Lung (tissue), 12 donors: ENCODE measurements around the gene HMCES. TPM values are rescaled to one million over a fixed set of nuclear protein-coding genes. Genes with fewer than 3 reads are reported as not detected.
A peak's percentile ranks its signal among the peaks of the same experiment; 100 is the strongest.

ENCODE experiments used
- ATAC-seq: fragments of 200-7000 bp; cut with Tn5 transposase; one replicate; pipeline ENCODE4 v1.9.1; 2020; ENCODE audit warnings: moderate number of reproducible peaks; ENCODE audit not compliant: insufficient read depth, low FRiP score
- DNase-seq, 3 donors: peaks; one replicate each; pipeline ENCODE4 v3.0.0-alpha.2; 2013 to 2017
- H3K27ac ChIP-seq, 2 donors: one replicate each; pipeline ENCODE4 v1.5.1; 2013; ENCODE audit warnings: mild to moderate bottlenecking in 2 of 2, moderate library complexity in 2 of 2, control low read depth in 1 of 2, inconsistent platforms in 1 of 2, low read depth in 1 of 2, low read length in 1 of 2
- H3K27me3 ChIP-seq, 3 donors: one replicate each; pipeline ENCODE4 v1.5.1; 2013; ENCODE audit warnings: low read length in 2 of 3; ENCODE audit not compliant: control insufficient read depth in 3 of 3, insufficient read depth in 3 of 3
- H3K36me3 ChIP-seq, 4 donors: one replicate each; pipeline ENCODE4 v1.5.1; 2013; ENCODE audit warnings: low read length in 4 of 4, mild to moderate bottlenecking in 1 of 4, moderate library complexity in 1 of 4; ENCODE audit not compliant: control insufficient read depth in 4 of 4, insufficient read depth in 4 of 4
- H3K4me1 ChIP-seq, 5 donors: one replicate each; pipeline ENCODE4 v1.5.1; 2013; ENCODE audit warnings: low read length in 5 of 5, mild to moderate bottlenecking in 2 of 5, moderate library complexity in 1 of 5; ENCODE audit not compliant: control insufficient read depth in 5 of 5, insufficient read depth in 5 of 5
- H3K4me3 ChIP-seq: one replicate; pipeline ENCODE4 v1.5.1; 2013; ENCODE audit warnings: mild to moderate bottlenecking, control low read depth, moderate library complexity
- H3K9ac ChIP-seq, 2 donors: one replicate each; pipeline ENCODE4 v1.5.1; 2013; ENCODE audit warnings: low read length in 2 of 2, control low read depth in 1 of 2; ENCODE audit not compliant: insufficient read depth in 1 of 2
- H3K9me3 ChIP-seq, 4 donors: one replicate each; pipeline ENCODE4 v1.5.1; 2013; ENCODE audit warnings: low read length in 3 of 4, mild to moderate bottlenecking in 1 of 4, moderate library complexity in 1 of 4; ENCODE audit not compliant: control insufficient read depth in 4 of 4, insufficient read depth in 3 of 4
- WGBS, 2 donors: extraction: QIAGEN DNeasy Blood & Tissue Kit; methylation state at CpG; one replicate each; pipeline ENCODE4 v1.1.7; 2013; 5-methylcytosine and 5-hydroxymethylcytosine counted together
- polyA plus RNA-seq, 2 donors: library from polyadenylated mRNA; stranded (reverse); fragments of 200-250 nt; gene quantifications; one replicate each; pipeline ENCODE4 v1.2.1, GENCODE V29; 2013
- total RNA-seq, 2 donors: library from RNA; depleted of rRNA in 1 of 2; stranded (reverse); fragments of >200 nt in 1 of 2; gene quantifications; one replicate each; pipeline ENCODE4 v1.2.1, GENCODE V29; 2014 to 2021
- TF ChIP-seq, protein P1 (sequence below): IDR thresholded peaks from 2 replicates; pipeline ENCODE4 v1.5.1; 2012; ENCODE audit warnings: mild to moderate bottlenecking; ENCODE audit errors: control extremely low read depth, extremely low read depth
- donor health status: control.
- donor health status: control.
- donor health status: Bipolar disorder and iron deficiency.
- donor health status: healthy.
- donor health status: DM: yes; HTN: yes; CAD: no.

HMCES gene
- total and polyA plus RNA-seq, 4 donors: 23.2 to 36.6 (median 34.6) TPM

DNA sequence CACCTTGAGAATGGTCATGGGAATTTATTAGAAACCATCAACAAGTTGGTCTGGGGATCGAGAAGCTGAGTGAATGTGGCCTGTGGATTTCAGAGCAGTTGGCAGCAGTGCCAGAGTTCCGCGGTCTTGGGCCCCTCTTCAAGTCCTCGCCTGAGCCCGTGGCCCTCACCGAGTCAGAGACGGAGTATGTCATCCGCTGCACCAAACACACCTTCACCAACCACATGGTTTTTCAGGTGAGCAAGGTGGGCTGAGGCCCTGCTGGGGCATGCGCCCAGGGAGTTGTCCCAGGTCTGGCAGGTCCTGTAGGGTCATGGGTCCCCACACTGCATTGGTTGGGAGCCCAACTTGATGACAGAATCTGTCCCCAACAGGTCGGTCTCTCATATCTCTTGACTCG is 7.0 kb upstream of the HMCES start:
- H3K36me3 ChIP-seq: peaks cover 53 to 69% (median 65%) of the 10 kb centered on the region in 4 donors
- no peak for ATAC-seq
- no peak overlapping the region for H3K27ac ChIP-seq
- TF ChIP-seq, protein P1, sequence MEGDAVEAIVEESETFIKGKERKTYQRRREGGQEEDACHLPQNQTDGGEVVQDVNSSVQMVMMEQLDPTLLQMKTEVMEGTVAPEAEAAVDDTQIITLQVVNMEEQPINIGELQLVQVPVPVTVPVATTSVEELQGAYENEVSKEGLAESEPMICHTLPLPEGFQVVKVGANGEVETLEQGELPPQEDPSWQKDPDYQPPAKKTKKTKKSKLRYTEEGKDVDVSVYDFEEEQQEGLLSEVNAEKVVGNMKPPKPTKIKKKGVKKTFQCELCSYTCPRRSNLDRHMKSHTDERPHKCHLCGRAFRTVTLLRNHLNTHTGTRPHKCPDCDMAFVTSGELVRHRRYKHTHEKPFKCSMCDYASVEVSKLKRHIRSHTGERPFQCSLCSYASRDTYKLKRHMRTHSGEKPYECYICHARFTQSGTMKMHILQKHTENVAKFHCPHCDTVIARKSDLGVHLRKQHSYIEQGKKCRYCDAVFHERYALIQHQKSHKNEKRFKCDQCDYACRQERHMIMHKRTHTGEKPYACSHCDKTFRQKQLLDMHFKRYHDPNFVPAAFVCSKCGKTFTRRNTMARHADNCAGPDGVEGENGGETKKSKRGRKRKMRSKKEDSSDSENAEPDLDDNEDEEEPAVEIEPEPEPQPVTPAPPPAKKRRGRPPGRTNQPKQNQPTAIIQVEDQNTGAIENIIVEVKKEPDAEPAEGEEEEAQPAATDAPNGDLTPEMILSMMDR: no peak
- H3K9ac ChIP-seq: no peak overlapping the region
- H3K4me1 ChIP-seq: no peaks in the 10 kb centered on the region
- H3K4me3 ChIP-seq: no peak overlapping the region
- DNase-seq: no peak
- WGBS, 2 donors: 97 to 98% methylated on average over 11 of the region's 11 CpGs
- no peaks in the 10 kb centered on the region for H3K27me3 ChIP-seq
- no peaks in the 10 kb centered on the region for H3K9me3 ChIP-seq

DNA sequence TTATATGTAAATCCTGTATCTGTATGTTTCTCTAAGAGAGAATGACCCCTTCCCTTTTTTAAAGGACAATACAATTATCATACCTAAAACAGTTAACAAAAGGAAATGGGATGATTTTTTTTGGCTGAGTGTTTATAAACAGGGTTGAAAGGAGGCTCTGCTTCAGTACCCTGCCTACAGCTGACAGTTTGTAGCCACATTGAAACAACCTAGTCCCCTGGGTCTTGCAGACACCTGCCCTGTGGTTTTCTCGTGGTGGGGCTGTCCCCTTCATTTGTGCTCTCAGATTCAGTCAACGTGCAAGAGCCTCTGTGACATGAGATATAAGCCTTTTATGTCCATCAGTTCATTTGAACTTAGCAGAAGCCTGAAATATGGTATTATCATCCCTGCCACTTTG is 2.3 kb upstream of the HMCES start:
- Histone ChIP-seq H3K4me1 (peaks cover 0 to 22% (median 4%) of the 10 kb centered on the region in 5 donors), H3K27ac (no peak overlapping the region), H3K4me3 (no peak overlapping the region), H3K9me3 (no peaks in the 10 kb centered on the region), H3K9ac (no peak overlapping the region), H3K36me3 (peaks cover 34 to 49% (median 38%) of the 10 kb centered on the region in 4 donors), H3K27me3 (no peaks in the 10 kb centered on the region)
- no peak for DNase-seq
- WGBS, 2 donors: 61 to 70% methylated on average over 2 of the region's 2 CpGs
- TF ChIP-seq, protein P1: no peak
- ATAC-seq: no peak

DNA sequence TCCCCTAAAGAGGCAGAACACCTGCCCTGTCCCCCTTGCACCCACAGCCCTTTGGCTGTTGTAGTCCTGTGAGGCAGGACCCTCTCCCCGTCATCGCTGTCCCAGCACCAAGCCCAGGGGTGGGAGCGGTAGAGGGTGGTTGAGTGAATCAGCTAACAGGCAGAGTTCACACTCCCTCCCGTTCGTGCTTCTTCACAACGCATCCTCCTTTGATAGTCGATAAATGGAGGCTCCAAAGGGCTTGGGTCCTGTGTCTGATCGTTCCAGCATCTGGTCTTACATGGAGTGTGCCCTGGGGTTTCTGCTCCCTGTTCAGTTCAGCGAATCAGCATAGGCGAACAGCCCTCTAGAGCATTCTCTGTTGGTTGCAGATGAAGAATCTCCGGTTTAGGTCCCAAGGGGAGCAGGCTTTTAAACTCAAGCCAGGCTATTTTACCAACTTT is 820 bp upstream of the HMCES start:
- peaks cover 22 to 35% (median 25%) of the 10 kb centered on the region in 4 donors for H3K36me3 ChIP-seq
- peak overlapping the region; percentile 38 to 85 for H3K9ac ChIP-seq
- WGBS, 2 donors: 78 to 85% methylated on average over 11 of the region's 11 CpGs

More for the DNA sequence above, 820 bp upstream of the HMCES start:
- peak overlapping the region; percentile 91 to 97 for H3K27ac ChIP-seq
- DNase-seq: peak in 1 of 3 donors; percentile 20
- TF ChIP-seq, protein P1: no peak
- peaks cover 0 to 22% (median 4%) of the 10 kb centered on the region in 5 donors for H3K4me1 ChIP-seq
- no peaks in the 10 kb centered on the region for H3K9me3 ChIP-seq
- H3K27me3 ChIP-seq: no peaks in the 10 kb centered on the region
- ATAC-seq: no peak
- no peak overlapping the region for H3K4me3 ChIP-seq
